HG03558 (cell line): ENCODE measurements around the gene RAB1A.
"Not testable (repeated sequence)": the region's sequence is repeated elsewhere in the genome, so short reads cannot be mapped to it uniquely, and the experiment has no call there.

Source experiments
- ATAC-seq: cut with Tn5 transposase; IDR thresholded peaks from one replicate; pipeline ENCODE4 v1.9.1; 2021; ENCODE audit warnings: moderate number of reproducible peaks; ENCODE audit not compliant: unreplicated experiment; ENCODE audit errors: extremely low read depth

Gene RAB1A

GRCh38 chr2:65129826-65130663 lies at the start of gene RAB1A:
Gene RAB1A (minus strand): TSS chr2:65130106. CDS start chr2:65129915, 191 bp downstream.
- ATAC-seq: peak; percentile 97

- no peak for ATAC-seq
These were observed 48.0 kb upstream of the RAB1A start for GRCh38 chr2:65177751-65178442.

- no peak for ATAC-seq
These were observed 46.1 kb upstream of the RAB1A start for GRCh38 chr2:65175894-65176530.

GRCh38 chr2:65174031-65174430 lies 44.1 kb upstream of the RAB1A start:
- ATAC-seq: not testable (repeated sequence)

- ATAC-seq: no peak
These were observed 43.3 kb upstream of the RAB1A start for GRCh38 chr2:65172994-65173790.

- ATAC-seq: not testable (repeated sequence)
These were observed 40.9 kb upstream of the RAB1A start for GRCh38 chr2:65170611-65171477.

GRCh38 chr2:65169760-65170136 lies 39.8 kb upstream of the RAB1A start:
- no peak for ATAC-seq

GRCh38 chr2:65165558-65165957 lies 35.7 kb upstream of the RAB1A start:
- no peak for ATAC-seq

- ATAC-seq: no peak
These were observed 34.6 kb upstream of the RAB1A start for GRCh38 chr2:65164426-65164891.

GRCh38 chr2:65161551-65162100 lies 31.7 kb upstream of the RAB1A start:
- ATAC-seq: no peak

GRCh38 chr2:65159906-65160305 lies 30.0 kb upstream of the RAB1A start:
- no peak for ATAC-seq

- no peak for ATAC-seq
These were observed 29.4 kb upstream of the RAB1A start for GRCh38 chr2:65159261-65159660.

GRCh38 chr2:65158557-65158956 lies 28.7 kb upstream of the RAB1A start:
- no peak for ATAC-seq

GRCh38 chr2:65157856-65158255 lies 27.9 kb upstream of the RAB1A start:
- not testable (repeated sequence) for ATAC-seq

- ATAC-seq: no peak
These were observed 26.1 kb upstream of the RAB1A start for GRCh38 chr2:65156041-65156440.

- no peak for ATAC-seq
These were observed 23.6 kb upstream of the RAB1A start for GRCh38 chr2:65153515-65153914.

GRCh38 chr2:65146078-65146477 lies 16.2 kb upstream of the RAB1A start:
- no peak for ATAC-seq

- no peak for ATAC-seq
These were observed 14.7 kb upstream of the RAB1A start for GRCh38 chr2:65144571-65144970.

GRCh38 chr2:65142515-65142914 lies 12.6 kb upstream of the RAB1A start:
- no peak for ATAC-seq
